GM12878 (cell line): ENCODE measurements around the gene CLASP1. TPM values are rescaled to one million over a fixed set of nuclear protein-coding genes. Genes with fewer than 3 reads are reported as not detected.
A peak's percentile ranks its signal among the peaks of the same experiment; 100 is the strongest.

ENCODE experiments used
- ATF7 ChIP-seq: fragments of 450-650 bp; IDR thresholded peaks from 2 replicates; pipeline ENCODE4 v1.6.1; 2016; ENCODE audit warnings: low read depth, mild to moderate bottlenecking
- BHLHE40 ChIP-seq, 2 experiments: fragments of 450-650 bp in 1 of 2; IDR thresholded peaks; 2 replicates each; pipeline ENCODE4 v1.6.1; 2011 to 2017; ENCODE audit warnings: low read depth in 2 of 2, borderline replicate concordance in 1 of 2, improper control_type of control experiment in 1 of 2, low read length in 1 of 2, mild to moderate bottlenecking in 1 of 2
- CBFB ChIP-seq: IDR thresholded peaks from 2 replicates; pipeline ENCODE4 v1.6.1; 2016; ENCODE audit warnings: antibody characterized with exemption, low read depth
- DPF2 ChIP-seq: fragments of 450-650 bp; IDR thresholded peaks from 2 replicates; pipeline ENCODE4 v1.6.1; 2017; ENCODE audit warnings: mild to moderate bottlenecking
- FOXM1 ChIP-seq: IDR thresholded peaks from 2 replicates; pipeline ENCODE4 v1.6.1; 2012; ENCODE audit warnings: low read depth, mild to moderate bottlenecking, inconsistent platforms, low read length, moderate library complexity
- PAX5 ChIP-seq: IDR thresholded peaks from 2 replicates; pipeline ENCODE4 v1.6.1; 2011; ENCODE audit warnings: low read depth, low read length, borderline replicate concordance
- RELA ChIP-seq: fragments of 450-650 bp; IDR thresholded peaks from 2 replicates; pipeline ENCODE4 v1.8.0; 2014; ENCODE audit warnings: borderline replicate concordance; ENCODE audit not compliant: partially characterized antibody
- SRF ChIP-seq, 2 experiments: IDR thresholded peaks; 2 replicates each; pipeline ENCODE4 v1.6.1; 2011; ENCODE audit warnings: low read depth in 2 of 2, low read length in 2 of 2, mild to moderate bottlenecking in 1 of 2, moderate library complexity in 1 of 2
- TCF3 ChIP-seq: IDR thresholded peaks from 2 replicates; pipeline ENCODE4 v1.6.1; 2012; ENCODE audit warnings: low read depth, mild to moderate bottlenecking, low read length, borderline replicate concordance; ENCODE audit not compliant: insufficient read depth
- ZNF622 ChIP-seq: fragments of 450-650 bp; IDR thresholded peaks from 2 replicates; pipeline ENCODE4 v1.6.1; 2017; ENCODE audit warnings: mild to moderate bottlenecking, inconsistent platforms
- polyA plus RNA-seq, 11 experiments: library from polyadenylated mRNA; depleted of rRNA in 4 of 11; unstranded in 6 of 11; stranded (reverse) in 5 of 11; fragments of >200 nt; fragmentation: Nextera tagmentation in 4 of 11; fragmentation: Illumina TruSeq in 1 of 11; extraction: Ambion mirVana in 4 of 11; extraction: Trizol in 1 of 11; gene quantifications; 1 replicate in 1 of 11; 2 replicates in 10 of 11; pipeline versions ENCODE4 v1.2.1 to v1.2.3, GENCODE V29; 2011 to 2016; ENCODE audit warnings: inconsistent platforms in 2 of 11, missing spikeins in 2 of 11, low read depth in 1 of 11
- total RNA-seq, 4 experiments: library from RNA; depleted of rRNA in 3 of 4; stranded (reverse); fragments of >200 nt in 3 of 4; fragmentation: Illumina TruSeq in 1 of 4; extraction: Trizol in 1 of 4; gene quantifications; 2 replicates each; pipeline versions ENCODE4 v1.2.1 to v1.2.3, GENCODE V29; 2013 to 2021
- TF ChIP-seq, protein P1 (sequence below): fragments of 450-650 bp; IDR thresholded peaks from 2 replicates; pipeline ENCODE4 v1.6.1; 2017; ENCODE audit warnings: borderline replicate concordance
- TF ChIP-seq, protein P2 (sequence below): IDR thresholded peaks from 2 replicates; pipeline ENCODE4 v1.6.1; 2012; ENCODE audit warnings: low read length, inconsistent platforms
- TF ChIP-seq, protein P3 (sequence below): fragments of 450-650 bp; formaldehyde crosslinking; IDR thresholded peaks from 2 replicates; pipeline ENCODE4 v1.4.0; 2022; ENCODE audit warnings: mild to moderate bottlenecking, moderate library complexity
- TF ChIP-seq, protein P4 (sequence below): fragments of 450-650 bp; IDR thresholded peaks from 2 replicates; pipeline ENCODE4 v1.6.1; 2018; ENCODE audit warnings: borderline replicate concordance, mild to moderate bottlenecking; ENCODE audit not compliant: partially characterized antibody
- TF ChIP-seq, protein P5 (sequence below): IDR thresholded peaks from 2 replicates; pipeline ENCODE4 v1.6.1; 2012; ENCODE audit warnings: low read depth, low read length, improper control_type of control experiment
- TF ChIP-seq, protein P6 (sequence below): fragments of 450-650 bp; formaldehyde crosslinking; IDR thresholded peaks from 2 replicates; pipeline ENCODE4 v1.5.0; 2022; ENCODE audit warnings: mild to moderate bottlenecking, missing genetic modification characterization

The CLASP1 gene
- total and polyA plus RNA-seq, 10 of the 15 experiments (the other 5 are each of a cell fraction or from before 2014, with no cell fraction given): 1.4 to 62.4 (median 32.9) TPM

DNA sequence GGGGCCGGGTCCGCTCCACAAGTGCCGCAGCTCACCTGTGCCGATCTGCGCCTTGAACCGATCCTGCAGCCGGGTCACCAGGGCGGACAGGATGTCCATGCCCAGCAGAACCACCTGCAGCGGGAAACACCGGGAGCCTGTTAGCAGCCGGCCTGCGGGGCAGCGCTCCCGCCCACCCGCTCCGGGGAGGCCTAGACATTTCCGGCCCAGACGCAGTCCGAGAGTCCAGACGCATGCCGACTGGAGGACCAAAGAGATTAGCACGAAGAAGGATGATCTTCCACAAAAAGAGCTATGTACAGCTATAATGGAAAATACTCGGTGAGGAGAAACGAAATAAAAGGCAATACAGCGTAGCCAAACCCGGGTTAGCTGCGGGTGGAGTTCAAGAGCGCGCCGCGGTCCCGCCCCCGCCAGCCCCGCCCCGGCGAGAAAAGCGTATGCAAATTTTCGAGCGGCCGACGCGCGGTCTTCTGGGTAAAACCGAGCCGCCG lies 119.0 kb downstream of the CLASP1 start (continued):
- TF ChIP-seq BHLHE40 (IDR thresholded peaks at IDR 0.05; ENCODE audit: borderline replicate concordance in 1 of 2, low read depth in 2 of 2, low read length in 1 of 2) (no peak), FOXM1 (no peak), ZNF622 (no peak), TCF3 (peak; percentile 56; the same call in 1 of the 2 replicates), ATF7 (no peak), PAX5 (no peak), CBFB (no peak), SRF (IDR thresholded peaks at IDR 0.05; ENCODE audit: low read depth in 2 of 2, low read length in 2 of 2) (no peak), RELA (no peak), DPF2 (peak; percentile 20; the same call in 1 of the 2 replicates)
- TF ChIP-seq, protein P1, sequence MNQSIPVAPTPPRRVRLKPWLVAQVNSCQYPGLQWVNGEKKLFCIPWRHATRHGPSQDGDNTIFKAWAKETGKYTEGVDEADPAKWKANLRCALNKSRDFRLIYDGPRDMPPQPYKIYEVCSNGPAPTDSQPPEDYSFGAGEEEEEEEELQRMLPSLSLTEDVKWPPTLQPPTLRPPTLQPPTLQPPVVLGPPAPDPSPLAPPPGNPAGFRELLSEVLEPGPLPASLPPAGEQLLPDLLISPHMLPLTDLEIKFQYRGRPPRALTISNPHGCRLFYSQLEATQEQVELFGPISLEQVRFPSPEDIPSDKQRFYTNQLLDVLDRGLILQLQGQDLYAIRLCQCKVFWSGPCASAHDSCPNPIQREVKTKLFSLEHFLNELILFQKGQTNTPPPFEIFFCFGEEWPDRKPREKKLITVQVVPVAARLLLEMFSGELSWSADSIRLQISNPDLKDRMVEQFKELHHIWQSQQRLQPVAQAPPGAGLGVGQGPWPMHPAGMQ: no peak
- TF ChIP-seq, protein P2, sequence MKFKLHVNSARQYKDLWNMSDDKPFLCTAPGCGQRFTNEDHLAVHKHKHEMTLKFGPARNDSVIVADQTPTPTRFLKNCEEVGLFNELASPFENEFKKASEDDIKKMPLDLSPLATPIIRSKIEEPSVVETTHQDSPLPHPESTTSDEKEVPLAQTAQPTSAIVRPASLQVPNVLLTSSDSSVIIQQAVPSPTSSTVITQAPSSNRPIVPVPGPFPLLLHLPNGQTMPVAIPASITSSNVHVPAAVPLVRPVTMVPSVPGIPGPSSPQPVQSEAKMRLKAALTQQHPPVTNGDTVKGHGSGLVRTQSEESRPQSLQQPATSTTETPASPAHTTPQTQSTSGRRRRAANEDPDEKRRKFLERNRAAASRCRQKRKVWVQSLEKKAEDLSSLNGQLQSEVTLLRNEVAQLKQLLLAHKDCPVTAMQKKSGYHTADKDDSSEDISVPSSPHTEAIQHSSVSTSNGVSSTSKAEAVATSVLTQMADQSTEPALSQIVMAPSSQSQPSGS: no peak
- TF ChIP-seq, protein P3, sequence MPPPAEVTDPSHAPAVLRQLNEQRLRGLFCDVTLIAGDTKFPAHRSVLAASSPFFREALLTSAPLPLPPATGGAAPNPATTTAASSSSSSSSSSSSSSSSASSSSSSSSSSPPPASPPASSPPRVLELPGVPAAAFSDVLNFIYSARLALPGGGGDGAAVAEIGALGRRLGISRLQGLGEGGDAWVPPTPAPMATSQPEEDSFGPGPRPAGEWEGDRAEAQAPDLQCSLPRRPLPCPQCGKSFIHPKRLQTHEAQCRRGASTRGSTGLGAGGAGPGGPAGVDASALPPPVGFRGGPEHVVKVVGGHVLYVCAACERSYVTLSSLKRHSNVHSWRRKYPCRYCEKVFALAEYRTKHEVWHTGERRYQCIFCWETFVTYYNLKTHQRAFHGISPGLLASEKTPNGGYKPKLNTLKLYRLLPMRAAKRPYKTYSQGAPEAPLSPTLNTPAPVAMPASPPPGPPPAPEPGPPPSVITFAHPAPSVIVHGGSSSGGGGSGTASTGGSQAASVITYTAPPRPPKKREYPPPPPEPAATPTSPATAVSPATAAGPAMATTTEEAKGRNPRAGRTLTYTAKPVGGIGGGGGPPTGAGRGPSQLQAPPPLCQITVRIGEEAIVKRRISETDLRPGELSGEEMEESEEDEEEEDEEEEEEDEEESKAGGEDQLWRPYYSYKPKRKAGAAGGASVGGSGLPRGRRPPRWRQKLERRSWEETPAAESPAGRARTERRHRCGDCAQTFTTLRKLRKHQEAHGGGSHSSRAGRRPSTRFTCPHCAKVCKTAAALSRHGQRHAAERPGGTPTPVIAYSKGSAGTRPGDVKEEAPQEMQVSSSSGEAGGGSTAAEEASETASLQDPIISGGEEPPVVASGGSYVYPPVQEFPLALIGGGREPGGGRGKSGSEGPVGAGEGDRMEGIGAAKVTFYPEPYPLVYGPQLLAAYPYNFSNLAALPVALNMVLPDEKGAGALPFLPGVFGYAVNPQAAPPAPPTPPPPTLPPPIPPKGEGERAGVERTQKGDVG (CRISPR knock-in tag): no peak
- TF ChIP-seq, protein P4, sequence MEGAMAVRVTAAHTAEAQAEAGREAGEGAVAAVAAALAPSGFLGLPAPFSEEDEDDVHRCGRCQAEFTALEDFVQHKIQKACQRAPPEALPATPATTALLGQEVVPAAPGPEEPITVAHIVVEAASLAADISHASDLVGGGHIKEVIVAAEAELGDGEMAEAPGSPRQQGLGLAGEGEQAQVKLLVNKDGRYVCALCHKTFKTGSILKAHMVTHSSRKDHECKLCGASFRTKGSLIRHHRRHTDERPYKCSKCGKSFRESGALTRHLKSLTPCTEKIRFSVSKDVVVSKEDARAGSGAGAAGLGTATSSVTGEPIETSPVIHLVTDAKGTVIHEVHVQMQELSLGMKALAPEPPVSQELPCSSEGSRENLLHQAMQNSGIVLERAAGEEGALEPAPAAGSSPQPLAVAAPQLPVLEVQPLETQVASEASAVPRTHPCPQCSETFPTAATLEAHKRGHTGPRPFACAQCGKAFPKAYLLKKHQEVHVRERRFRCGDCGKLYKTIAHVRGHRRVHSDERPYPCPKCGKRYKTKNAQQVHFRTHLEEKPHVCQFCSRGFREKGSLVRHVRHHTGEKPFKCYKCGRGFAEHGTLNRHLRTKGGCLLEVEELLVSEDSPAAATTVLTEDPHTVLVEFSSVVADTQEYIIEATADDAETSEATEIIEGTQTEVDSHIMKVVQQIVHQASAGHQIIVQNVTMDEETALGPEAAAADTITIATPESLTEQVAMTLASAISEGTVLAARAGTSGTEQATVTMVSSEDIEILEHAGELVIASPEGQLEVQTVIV: no peak
- TF ChIP-seq, protein P5, sequence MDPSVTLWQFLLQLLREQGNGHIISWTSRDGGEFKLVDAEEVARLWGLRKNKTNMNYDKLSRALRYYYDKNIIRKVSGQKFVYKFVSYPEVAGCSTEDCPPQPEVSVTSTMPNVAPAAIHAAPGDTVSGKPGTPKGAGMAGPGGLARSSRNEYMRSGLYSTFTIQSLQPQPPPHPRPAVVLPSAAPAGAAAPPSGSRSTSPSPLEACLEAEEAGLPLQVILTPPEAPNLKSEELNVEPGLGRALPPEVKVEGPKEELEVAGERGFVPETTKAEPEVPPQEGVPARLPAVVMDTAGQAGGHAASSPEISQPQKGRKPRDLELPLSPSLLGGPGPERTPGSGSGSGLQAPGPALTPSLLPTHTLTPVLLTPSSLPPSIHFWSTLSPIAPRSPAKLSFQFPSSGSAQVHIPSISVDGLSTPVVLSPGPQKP: no peak
- TF ChIP-seq, protein P6, sequence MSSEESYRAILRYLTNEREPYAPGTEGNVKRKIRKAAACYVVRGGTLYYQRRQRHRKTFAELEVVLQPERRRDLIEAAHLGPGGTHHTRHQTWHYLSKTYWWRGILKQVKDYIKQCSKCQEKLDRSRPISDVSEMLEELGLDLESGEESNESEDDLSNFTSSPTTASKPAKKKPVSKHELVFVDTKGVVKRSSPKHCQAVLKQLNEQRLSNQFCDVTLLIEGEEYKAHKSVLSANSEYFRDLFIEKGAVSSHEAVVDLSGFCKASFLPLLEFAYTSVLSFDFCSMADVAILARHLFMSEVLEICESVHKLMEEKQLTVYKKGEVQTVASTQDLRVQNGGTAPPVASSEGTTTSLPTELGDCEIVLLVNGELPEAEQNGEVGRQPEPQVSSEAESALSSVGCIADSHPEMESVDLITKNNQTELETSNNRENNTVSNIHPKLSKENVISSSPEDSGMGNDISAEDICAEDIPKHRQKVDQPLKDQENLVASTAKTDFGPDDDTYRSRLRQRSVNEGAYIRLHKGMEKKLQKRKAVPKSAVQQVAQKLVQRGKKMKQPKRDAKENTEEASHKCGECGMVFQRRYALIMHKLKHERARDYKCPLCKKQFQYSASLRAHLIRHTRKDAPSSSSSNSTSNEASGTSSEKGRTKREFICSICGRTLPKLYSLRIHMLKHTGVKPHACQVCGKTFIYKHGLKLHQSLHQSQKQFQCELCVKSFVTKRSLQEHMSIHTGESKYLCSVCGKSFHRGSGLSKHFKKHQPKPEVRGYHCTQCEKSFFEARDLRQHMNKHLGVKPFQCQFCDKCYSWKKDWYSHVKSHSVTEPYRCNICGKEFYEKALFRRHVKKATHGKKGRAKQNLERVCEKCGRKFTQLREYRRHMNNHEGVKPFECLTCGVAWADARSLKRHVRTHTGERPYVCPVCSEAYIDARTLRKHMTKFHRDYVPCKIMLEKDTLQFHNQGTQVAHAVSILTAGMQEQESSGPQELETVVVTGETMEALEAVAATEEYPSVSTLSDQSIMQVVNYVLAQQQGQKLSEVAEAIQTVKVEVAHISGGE (CRISPR knock-in tag): no peak
